ENCODE results near the gene GATAD2B.
A peak's percentile ranks its signal among the peaks of the same experiment; 100 is the strongest.

Gene GATAD2B

DNA sequence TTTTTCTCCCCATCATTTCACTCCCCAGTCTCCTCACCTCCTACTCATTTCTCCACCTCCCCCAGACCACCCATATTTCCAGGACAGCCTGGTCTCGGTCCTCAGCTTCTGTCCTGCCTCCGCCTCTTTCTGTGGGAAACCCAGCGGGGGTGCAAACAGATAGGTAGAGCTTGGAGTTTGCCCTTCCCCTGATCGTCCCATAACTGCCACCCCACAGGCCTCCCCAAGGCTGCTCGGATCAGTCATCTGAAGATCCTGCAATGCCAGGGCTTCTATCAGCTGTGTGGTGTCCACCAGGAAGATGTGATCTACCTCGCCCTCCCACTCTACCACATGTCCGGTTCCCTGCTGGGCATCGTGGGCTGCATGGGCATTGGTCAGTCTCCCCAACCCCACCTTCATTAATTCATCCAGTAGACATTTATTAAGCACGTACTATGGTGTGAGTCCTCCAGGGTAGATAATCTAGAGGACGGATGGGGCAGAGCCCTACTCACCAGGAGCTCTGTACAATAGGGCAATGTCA, 145.9 kb downstream of the GATAD2B start:
- no peak for DNase-seq (ENCODE audit: low spot score)
- TF ChIP-seq, protein P1, sequence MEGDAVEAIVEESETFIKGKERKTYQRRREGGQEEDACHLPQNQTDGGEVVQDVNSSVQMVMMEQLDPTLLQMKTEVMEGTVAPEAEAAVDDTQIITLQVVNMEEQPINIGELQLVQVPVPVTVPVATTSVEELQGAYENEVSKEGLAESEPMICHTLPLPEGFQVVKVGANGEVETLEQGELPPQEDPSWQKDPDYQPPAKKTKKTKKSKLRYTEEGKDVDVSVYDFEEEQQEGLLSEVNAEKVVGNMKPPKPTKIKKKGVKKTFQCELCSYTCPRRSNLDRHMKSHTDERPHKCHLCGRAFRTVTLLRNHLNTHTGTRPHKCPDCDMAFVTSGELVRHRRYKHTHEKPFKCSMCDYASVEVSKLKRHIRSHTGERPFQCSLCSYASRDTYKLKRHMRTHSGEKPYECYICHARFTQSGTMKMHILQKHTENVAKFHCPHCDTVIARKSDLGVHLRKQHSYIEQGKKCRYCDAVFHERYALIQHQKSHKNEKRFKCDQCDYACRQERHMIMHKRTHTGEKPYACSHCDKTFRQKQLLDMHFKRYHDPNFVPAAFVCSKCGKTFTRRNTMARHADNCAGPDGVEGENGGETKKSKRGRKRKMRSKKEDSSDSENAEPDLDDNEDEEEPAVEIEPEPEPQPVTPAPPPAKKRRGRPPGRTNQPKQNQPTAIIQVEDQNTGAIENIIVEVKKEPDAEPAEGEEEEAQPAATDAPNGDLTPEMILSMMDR (IDR thresholded peaks at IDR 0.05; ENCODE audit: extremely low read depth, missing control alignments): no peak

DNA sequence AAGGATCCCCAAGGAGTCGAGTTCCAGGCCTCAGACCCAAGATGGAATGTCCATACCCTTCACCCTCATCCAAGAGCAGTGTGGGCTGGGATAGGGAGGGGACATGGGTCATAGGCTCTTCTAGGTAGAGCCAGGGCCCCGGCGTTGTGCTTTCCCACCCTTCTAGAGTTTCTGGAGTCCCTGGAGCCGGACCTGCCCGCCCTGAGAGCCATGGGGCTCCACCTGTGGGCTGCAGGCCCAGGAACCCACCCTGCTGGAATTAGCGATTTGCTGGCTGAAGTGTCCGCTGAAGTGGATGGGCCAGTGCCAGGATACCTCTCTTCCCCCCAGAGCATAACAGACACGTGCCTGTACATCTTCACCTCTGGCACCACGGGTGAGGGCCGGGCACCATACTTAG, 146.4 kb downstream of the GATAD2B start:
- DNase-seq (ENCODE audit: low spot score): no peak
- TF ChIP-seq, protein P1 (IDR thresholded peaks at IDR 0.05; ENCODE audit: extremely low read depth, missing control alignments): no peak

DNA sequence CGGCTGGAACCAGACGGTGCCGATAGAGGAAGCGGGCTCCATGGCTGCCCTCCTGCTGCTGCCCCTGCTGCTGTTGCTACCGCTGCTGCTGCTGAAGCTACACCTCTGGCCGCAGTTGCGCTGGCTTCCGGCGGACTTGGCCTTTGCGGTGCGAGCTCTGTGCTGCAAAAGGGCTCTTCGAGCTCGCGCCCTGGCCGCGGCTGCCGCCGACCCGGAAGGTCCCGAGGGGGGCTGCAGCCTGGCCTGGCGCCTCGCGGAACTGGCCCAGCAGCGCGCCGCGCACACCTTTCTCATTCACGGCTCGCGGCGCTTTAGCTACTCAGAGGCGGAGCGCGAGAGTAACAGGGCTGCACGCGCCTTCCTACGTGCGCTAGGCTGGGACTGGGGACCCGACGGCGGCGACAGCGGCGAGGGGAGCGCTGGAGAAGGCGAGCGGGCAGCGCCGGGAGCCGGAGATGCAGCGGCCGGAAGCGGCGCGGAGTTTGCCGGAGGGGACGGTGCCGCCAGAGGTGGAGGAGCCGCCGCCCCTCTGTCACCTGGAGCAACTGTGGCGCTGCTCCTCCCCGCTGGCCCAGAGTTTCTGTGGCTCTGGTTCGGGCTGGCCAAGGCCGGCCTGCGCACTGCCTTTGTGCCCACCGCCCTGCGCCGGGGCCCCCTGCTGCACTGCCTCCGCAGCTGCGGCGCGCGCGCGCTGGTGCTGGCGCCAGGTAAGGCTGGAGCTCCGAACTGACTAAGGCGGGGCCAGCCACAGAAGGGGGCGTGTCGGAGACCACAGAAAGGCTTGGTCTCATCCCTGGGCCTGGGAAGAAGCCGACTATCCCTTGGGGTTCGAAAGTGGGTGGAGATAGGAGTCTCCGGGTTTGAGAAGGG, 147.1 kb downstream of the GATAD2B start:
- TF ChIP-seq, protein P1 (IDR thresholded peaks at IDR 0.05; ENCODE audit: extremely low read depth, missing control alignments): no peak
- DNase-seq (ENCODE audit: low spot score): peak; percentile 79

DNA sequence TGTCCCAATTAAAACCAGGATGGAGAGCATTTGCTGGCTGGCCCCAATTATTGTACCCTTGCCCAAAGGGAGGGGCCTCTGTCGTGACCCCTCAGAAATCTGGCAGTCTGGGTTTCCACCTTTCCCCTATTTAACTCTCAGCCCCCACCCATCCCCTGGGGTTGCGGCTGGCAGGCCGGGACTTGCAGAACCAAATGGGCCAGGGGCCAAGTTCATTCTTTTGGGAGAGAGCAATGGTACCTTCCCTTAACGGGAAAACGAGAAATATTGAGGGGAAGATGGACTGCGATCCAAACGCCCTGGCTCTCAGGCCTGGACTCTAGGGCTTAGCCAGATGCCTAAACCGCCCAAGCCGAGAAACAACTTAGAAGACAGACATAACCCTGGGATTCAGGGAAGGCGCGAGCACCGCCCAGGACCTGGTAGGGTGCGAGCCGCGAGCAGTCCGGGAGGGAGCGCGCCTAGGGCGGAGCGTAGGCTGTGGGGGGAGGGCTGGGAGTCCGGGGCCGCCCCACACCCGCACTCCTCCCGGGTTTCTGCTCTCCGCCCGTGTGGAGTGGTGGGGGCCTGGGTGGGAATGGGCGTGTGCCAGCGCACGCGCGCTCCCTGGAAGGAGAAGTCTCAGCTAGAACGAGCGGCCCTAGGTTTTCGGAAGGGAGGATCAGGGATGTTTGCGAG, 147.9 kb downstream of the GATAD2B start, which contains the start of gene SLC27A3:
Gene SLC27A3 (plus strand): TSS at position 628 of the 678 bp plus-strand sequence. CDS start 91 bp downstream, outside the sequence.
- TF ChIP-seq, protein P1 (IDR thresholded peaks at IDR 0.05; ENCODE audit: extremely low read depth, missing control alignments): no peak
- peak; percentile 51 for DNase-seq (ENCODE audit: low spot score)

DNA sequence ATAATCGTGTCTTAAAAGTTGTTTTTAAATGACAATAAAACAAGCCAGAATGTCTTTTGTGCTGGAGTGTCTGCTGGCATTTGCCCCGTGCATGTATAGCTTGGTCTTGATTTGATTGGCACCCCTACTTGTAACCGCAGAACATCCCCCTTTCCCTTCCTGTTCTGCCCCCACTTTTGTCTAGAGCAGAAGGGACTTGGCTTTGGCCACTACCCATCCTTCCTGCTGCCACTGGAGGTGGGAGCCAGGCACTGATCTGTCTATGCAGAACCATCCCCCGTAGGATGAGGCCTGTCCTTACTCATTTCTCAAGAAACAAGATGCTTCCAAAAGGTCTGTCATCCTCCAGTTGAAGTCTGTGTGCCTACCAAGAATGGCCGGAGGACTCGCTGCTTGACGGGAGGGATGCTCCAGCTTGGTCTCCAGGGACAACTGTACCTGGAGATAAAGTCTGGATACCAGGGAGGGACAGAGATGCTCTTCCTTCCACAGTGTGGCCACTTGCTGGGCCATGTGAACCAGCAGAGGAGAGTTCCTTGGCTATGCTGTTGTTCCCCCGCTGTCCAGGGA, 148.7 kb downstream of the GATAD2B start:
- no peak for DNase-seq (ENCODE audit: low spot score)
- TF ChIP-seq, protein P1 (IDR thresholded peaks at IDR 0.05; ENCODE audit: extremely low read depth, missing control alignments): no peak

DNA sequence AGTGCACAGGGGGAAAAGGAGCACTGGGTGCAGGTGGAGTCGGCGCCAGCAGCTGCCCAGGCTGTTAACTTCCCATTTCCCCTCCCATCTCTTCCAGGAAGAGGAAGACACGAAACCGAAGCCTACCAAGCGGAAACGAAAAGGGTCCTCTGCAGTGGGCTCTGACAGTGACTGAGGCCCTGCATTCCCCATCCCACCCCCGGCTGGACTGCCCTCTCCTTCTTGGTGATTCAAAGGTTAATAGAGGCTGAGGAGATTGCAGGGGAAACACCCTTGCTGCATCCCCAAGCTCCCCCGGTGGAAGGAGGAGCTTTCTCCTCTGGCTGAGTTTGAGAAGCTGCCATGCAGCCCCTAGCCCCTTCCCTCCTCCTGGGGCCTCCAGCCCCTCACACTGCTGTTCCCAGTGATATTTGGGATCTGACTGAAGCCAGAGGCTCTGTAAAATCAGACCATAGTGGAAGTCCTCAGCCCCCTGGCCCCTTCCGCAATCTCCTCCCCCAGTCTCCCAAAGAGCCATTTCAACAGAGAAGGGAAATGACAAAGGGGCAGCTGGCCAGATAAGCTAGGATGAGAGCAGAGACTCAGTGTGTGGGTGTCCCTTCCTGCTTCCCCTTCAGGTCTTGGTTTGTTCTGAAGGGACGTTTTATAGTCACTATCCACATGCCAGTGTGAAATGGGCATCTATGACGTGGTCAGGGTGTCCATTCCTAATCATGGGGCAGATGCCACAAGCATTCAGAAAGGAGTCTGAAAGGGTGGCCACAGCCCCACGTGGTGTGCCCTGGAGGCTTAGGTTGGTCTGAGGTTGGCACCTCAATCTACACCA, 149.5 kb downstream of the GATAD2B start:
- no peak for DNase-seq (ENCODE audit: low spot score)
- TF ChIP-seq, protein P1 (IDR thresholded peaks at IDR 0.05; ENCODE audit: extremely low read depth, missing control alignments): no peak
